SHP77 (cell line): ENCODE data around the gene ANKRD50.

Experiments
- DNase-seq, 2 experiments: peaks; one replicate each; lab custom pipeline; 2025; lab: John Stamatoyannopoulos, UW

Gene ANKRD50, protein sequence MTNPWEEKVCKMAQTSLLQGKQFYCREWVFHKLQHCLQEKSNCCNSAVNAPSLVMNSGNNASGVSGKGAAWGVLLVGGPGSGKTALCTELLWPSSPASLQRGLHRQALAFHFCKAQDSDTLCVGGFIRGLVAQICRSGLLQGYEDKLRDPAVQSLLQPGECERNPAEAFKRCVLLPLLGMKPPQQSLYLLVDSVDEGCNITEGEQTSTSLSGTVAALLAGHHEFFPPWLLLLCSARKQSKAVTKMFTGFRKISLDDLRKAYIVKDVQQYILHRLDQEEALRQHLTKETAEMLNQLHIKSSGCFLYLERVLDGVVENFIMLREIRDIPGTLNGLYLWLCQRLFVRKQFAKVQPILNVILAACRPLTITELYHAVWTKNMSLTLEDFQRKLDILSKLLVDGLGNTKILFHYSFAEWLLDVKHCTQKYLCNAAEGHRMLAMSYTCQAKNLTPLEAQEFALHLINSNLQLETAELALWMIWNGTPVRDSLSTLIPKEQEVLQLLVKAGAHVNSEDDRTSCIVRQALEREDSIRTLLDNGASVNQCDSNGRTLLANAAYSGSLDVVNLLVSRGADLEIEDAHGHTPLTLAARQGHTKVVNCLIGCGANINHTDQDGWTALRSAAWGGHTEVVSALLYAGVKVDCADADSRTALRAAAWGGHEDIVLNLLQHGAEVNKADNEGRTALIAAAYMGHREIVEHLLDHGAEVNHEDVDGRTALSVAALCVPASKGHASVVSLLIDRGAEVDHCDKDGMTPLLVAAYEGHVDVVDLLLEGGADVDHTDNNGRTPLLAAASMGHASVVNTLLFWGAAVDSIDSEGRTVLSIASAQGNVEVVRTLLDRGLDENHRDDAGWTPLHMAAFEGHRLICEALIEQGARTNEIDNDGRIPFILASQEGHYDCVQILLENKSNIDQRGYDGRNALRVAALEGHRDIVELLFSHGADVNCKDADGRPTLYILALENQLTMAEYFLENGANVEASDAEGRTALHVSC (N-terminal part only)

DNA sequence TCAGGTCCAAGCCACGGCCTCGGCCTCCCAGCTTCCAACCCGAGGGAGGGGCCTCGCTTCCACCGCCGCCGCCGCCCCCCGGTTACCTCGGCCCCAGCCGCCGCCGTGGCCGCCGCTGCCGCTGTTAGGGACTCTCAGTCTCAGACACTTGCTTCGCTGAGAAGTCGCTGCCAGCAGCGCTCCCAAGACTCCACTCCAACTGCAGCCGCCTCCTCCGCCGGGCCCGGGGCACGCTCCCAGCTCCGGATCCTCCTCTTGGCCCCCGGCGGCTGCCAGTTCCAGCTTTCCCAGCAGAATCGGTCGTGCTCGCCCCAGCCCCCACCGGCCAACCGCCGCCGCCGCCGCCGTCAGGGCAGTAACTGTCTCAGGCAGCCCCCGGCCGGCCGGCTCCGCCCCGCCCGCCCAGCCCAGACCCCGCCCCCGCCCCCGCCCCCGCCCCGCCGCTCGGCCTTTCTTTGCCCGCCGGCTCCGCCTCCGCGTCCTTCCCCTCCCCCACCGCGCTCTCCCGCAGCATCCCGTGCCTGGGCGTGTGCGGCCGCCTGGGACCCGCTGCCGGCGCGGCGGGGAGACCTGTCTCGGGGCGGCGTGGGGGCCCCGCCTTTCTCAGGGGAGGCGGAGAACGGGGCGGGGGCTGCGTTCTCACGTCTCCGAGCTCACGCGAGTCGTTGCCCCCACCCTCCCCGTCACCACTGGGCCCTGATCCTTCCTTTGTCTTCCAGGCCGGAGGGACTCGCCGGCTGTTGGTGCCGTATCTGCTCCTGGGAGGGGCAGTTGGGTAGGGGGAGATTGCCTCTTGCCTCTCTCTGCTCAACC lies at the start of gene ANKRD50:
ANKRD50 (minus strand) TSS at position 361 of the 813 bp plus-strand sequence. CDS start 2,221 bp downstream, outside the sequence.
- DNase-seq = peak; percentile 71 to 85

DNA sequence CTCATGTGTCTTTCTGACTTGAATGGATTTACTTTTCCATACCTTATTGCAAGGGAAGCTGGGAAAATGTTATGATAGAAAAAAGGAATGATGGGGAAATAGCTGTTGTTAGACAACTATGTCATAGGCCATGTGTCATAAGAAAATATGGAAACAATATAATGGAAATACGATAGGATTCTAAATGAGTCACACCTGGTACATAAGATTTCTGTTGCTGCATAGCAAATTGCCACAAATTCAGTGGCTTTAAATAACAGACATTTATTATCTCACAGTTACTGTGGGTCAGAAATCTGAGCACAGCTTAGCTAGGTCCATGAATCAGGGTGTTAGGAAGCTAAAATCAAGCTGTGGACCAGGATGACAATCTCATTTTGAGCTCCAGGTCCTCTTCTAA lies 44.6 kb upstream of the ANKRD50 start:
- DNase-seq = no peak

DNA sequence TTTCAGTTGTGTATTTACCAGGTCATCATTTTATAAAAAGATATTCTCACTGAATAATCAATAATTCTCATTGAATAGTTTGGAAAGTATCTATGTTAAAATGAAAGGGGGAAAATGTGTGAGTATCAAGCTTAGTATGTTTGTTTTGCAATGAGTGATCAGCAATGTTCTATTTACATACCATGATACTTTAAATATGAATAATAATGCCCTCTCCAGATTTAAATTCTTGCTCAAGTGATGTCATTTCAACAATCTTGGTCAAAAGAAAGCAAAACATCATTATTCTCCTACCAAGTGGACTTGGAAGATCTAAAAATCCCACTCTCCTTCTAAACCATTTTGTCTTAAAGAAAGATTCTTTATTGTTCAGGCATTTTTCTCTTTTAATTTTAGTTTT lies 42.1 kb upstream of the ANKRD50 start:
- no peak for DNase-seq

DNA sequence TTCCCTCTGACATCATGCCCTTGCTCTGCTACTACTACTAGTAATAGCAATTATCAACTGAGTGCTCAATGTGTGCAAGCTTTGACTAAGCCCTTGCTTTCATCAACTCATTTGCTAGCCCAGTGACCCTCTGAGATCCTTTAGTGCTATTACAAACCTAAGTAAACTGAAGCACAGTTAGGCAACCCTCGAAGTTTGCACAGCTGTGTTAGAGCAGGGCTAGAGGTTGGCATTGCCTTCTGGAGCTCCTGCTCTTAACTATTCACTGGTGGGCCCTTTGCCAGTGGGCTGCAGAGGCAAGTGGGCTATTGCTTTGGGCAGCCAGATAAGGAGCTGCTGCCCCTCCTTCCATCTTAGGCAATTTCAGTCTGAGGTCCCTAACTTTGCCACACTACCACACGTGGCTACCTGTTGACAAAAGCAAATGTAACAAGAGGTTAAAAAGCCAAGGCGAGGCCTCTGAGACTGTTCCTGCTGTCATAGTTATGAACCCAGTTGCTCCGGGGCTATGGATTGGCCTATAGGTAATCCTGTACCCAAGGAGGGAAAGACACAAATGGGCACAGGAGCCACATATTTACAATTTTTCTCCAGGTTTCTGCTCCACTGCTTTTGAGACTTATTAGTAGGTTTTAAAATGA lies 41.5 kb upstream of the ANKRD50 start:
- peak; percentile 74 to 79 for DNase-seq

DNA sequence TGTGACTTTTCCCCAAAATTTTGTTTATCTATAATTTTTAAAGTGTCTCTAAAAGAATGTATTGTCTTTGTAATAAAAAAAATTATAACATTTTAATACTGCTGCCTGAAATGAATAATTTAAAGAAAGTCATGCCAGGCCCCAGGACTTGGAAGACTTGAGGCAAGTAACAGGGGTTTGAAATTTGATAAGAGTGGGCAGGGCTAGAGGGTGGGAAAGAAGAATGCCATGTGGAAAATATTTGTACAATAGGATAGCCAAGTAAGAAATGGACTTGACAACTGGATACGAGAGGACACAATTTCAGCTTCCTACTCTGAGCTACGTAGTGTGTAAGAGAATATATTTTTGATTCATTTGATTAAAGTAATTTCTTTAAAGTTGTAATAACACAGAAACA lies 36.9 kb upstream of the ANKRD50 start:
- DNase-seq = no peak

DNA sequence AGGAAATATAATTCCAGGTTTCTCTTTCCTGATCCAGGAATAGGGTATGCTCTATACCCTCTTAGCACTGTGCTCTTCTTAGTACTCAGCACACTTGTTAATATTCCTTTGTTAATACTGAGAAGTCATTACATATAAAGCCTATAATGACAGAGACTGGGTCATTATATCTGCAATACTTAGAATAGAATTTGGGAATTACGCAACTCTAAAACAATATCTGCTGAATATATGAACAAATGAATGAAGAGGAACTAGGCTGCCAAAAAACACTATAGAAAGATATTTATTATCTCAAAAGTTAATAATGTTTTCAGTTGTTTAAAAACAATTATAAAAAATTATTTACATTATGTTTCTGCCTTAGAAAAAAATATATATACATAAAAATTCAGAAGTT lies 36.4 kb upstream of the ANKRD50 start:
- DNase-seq = no peak

DNA sequence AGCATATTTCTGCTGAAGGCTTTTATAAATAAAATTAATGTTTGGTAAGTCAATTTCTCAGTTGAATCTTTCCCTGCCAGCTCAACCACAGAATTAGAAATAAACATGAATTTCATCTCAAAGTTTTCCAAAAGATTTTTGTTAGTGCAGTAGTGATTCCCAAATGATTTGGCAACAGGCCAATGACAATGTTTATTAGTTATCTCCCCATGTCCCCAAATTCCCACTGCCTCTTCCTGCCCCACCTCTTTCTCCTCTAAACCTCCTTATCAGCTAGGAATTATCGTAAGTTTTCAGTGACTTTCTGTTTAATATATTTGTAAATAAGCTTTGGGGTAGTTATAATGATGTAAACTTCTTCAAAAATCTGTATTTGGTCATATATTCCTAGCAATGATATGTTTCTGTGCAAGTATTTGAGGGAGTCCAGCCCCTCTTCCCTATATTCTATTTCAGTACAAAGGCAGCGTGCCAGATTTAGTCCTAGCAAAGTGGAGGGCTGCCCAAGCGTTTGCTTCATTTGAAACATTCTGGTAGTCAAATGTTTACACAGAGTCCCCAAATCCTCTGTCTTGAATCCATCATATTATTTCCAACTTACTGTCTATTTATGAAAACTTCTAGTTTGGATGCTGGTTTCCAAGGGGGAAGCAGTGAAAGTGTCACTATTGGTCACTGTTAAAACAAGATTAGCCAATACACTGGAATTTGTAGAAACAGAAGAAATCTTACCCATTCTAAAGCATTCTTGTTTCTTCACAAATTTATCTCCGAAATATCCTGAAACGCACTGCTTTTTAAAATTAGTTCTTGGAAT lies 33.7 kb upstream of the ANKRD50 start:
- no peak for DNase-seq

DNA sequence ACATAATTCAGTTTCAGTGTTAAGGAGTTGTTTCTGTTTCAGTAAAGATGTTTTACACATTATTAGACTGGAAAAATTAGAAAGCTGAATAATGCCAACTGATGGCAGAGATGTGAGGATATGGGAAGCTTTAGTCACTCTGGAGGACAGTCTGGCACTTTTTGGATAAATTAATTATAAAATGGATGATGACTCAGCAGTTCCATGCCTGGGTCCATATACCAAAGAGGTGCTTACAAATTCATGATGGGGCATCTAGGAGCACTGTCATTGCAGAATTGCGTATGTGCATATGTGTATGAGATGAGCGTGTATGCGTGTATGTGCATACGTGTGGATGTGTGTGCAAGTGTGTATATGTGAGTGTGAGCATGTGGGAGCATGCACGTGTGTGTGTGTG lies 31.2 kb upstream of the ANKRD50 start:
- DNase-seq = no peak

GRCh38 chr4:124740501-124740900 lies 28.0 kb upstream of the ANKRD50 start:
- DNase-seq = no peak

- DNase-seq = no peak
These were observed 26.5 kb upstream of the ANKRD50 start for GRCh38 chr4:124738994-124739393.

DNA sequence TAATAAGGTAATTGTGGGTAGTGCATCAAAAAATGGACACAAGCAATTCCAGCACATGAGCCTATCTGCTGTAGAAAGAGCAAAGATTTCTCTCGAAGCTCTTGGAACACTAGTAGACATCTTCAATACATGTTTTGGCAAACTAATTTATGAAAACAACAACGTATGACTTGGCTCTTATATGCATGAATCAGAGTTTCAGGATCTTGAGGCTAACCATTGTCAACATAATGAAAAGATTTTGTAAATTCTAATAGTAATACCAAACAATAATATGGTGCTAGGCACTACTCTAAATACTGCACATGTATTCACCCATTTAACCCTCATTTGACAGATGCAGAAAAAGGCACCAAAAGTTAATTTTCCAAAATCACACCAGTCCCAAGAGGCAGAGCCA lies 25.1 kb upstream of the ANKRD50 start:
- DNase-seq = no peak

DNA sequence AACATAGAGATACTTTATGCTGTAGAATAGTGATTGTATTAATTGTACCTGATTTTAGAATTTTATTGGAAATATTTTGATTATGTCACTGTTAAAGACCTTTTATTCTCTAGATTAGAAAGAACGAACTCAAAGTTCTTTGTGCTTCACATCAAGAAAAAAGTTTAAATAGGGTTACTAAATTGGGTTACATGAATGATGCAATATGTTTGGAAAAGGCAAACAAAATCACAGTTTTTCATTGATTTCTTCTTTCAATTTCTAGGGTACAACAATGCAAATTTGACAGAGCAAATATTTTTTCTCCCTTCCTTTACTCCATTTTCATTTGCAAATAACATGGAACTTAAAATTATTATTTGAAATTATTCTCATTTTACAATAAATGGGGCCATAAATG lies 24.0 kb upstream of the ANKRD50 start:
- no peak for DNase-seq

GRCh38 chr4:124727331-124727890 lies 14.9 kb upstream of the ANKRD50 start:
- DNase-seq = no peak

DNA sequence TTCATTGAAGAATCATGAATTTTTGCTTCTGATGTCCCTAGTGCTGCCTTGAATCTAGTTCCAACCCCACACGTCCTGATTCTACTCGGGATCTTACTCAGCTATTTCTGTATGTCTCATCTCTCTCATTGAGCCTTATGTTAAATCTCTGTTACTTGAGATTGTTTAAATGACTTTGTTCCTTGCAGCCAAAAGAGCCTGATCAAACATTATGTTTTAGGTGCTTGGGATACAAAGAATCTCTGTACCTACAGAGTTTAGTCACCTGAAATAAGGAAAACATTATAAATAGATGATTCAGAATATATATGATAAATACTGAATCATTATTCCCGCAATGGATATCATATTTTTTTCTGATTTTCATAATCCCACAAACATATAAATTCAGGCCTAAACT lies 13.7 kb upstream of the ANKRD50 start:
- no peak for DNase-seq

DNA sequence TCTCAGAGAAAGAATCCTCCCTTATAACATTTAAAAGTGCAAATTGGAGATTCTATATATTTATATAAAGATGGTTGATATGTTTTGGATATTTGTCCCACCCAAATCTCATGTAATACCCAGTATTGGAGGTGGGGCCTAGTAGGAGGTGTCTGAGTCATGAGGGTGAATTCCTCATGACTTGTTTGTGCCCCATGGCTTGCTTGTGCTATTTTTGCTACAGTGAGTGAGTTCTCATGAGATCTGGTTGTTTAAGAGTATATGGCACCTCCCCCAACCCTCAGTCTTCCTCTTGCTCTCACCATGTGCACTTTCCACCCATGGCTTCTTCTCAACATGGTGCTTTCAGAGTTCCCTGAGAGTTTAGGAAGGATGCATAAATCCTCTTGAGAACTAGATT lies 9.5 kb upstream of the ANKRD50 start:
- no peak for DNase-seq

- no peak for DNase-seq
These were observed 4.6 kb upstream of the ANKRD50 start for GRCh38 chr4:124717101-124717500.

DNA sequence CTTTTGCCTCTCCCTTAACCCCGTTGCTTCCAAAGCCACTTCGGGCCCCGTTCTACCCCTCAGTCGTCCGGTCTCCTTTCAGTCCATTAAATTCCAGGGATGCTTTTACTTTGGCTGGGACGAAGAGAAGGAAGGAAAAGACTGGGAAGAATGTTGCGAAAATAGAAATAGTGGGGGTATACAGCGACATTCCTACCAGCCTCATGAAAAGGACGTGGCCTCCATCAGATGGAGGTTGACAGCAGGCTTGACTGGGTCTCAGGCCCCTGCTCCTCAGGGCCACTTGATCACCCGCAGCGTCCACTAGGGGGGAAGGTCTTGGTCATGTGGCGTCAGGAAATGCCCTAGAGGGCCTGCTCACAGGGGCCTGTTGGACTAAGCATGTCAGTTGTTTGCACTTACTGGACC lies 657 bp upstream of the ANKRD50 start:
- DNase-seq = peak; percentile 64 to 71

DNA sequence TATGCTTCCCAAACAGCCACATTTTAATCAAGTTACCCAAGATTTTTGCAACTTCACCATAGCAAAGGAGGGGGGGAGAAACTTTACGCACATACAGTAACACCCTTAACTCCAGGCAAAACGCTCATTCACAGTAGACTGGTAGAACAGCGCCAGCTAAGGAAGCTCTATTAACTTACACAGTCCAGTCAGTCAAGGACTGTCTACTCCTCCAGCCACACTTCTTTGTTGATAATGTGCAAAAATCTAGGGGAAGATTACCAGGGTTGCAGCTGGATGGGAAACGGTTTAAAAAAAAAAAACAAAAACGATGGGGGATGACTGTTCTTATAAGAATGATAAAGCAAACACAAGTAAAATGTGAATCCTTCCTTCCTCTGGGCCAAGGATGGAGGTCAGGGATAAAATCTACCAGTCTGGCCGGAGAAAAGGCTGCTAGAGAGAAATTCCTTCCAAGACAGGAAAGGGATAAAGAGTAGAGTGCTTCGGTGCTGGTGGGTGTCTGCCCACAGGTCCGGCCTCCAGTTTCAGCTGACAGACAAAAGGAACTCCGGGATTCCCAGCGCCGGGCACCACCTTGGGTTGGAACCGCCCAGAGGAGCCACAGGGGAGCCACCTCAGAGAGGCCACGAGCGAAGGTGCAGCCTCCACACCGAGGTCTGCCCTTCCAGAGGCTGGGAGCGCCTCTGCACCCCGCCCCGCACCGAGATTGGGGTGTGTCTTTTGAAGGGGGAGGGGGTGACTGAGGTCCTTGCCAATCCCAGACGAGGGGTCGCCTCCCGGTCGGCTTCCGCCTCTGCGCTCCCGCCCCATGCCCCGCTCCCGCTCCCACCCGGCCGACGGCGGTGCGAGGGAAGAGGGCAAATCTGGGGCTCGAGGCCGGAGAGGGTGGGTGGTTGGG lies 811 bp downstream of the ANKRD50 start:
- DNase-seq = peak; percentile 11 to 30

DNA sequence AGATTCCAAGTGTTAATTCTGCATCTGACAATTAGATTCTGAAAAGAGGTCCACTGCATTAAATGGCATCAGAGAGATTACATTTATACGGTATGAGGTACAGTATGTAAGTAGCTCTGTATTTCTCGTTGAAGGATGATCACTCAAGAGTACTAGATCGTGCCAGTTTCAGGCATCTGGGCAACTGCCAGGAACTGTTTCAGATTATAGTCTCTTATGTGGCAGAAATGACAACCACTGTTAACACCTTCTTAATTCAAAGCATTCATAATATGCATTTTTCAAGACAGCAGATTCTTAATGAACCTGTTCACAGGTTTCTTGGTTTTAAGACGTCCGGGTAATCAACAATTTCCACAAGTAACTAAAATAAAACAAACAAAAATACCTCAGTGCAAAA lies 1.6 kb downstream of the ANKRD50 start:
- DNase-seq = no peak
